SK-N-SH (cell line): ENCODE results near the gene TBX21. TPM values are rescaled to one million over a fixed set of nuclear protein-coding genes. Genes with fewer than 3 reads are reported as not detected.

Experiments used
- CTCF ChIA-PET: fragments of 300-600, 350-600 bp; formaldehyde crosslinking; extraction: SDS; loops from one replicate; lab custom pipeline; 2021; lab: Yijun Ruan, JAX
- POLR2A ChIA-PET: fragments of 350-600 bp; sonication (Branson Sonifier 250); formaldehyde crosslinking; extraction: SDS; loops from one replicate; lab custom pipeline; 2020; ENCODE audit warnings: antibody characterized with exemption, inconsistent platforms; lab: Yijun Ruan, JAX
- DNase-seq: peaks from one replicate; pipeline ENCODE4 v3.0.0; 2012
- H2AFZ ChIP-seq: fragments of 200-600 bp; sonication (generic); 2 replicates; pipeline ENCODE4 v1.8.1; 2016; ENCODE audit warnings: antibody characterized with exemption, mild to moderate bottlenecking, low read depth
- H3F3A ChIP-seq: fragments of 200-600 bp; sonication (generic); replicated peaks from 2 replicates; pipeline ENCODE3; 2016; ENCODE audit warnings: antibody characterized with exemption, mild to moderate bottlenecking; ENCODE audit not compliant: insufficient read depth
- H3K27ac ChIP-seq, 2 experiments: fragments of 200-500 bp in 1 of 2; fragments of 200-600 bp in 1 of 2; sonication (Bioruptor generic) in 1 of 2; sonication (generic), shearing (Covaris generic) in 1 of 2; 2 replicates each; pipeline versions ENCODE4 v1.5.1 to v1.6.1; 2014 to 2016; ENCODE audit warnings: low read depth in 2 of 2, inconsistent platforms in 1 of 2, low read length in 1 of 2, mild to moderate bottlenecking in 1 of 2, mixed read lengths in 1 of 2
- H3K27me3 ChIP-seq: fragments of 200-600 bp; sonication (generic), shearing (Covaris generic); 2 replicates; pipeline ENCODE4 v1.6.1; 2016; ENCODE audit warnings: mixed run types; ENCODE audit not compliant: insufficient read depth
- H3K36me3 ChIP-seq, 2 experiments: fragments of 200-500 bp in 1 of 2; fragments of 200-600 bp in 1 of 2; sonication (Bioruptor generic) in 1 of 2; sonication (generic) in 1 of 2; replicated peaks in 1 of 2; 2 replicates each; pipeline versions ENCODE3 to v1.5.1; 2014 to 2016; ENCODE audit warnings: low read length in 1 of 2, mild to moderate bottlenecking in 1 of 2; ENCODE audit not compliant: insufficient read depth in 2 of 2, control insufficient read depth in 1 of 2
- H3K4me1 ChIP-seq, 2 experiments: fragments of 200-500 bp in 1 of 2; fragments of 200-600 bp in 1 of 2; sonication (Bioruptor generic) in 1 of 2; sonication (generic), shearing (Covaris generic) in 1 of 2; 2 replicates each; pipeline versions ENCODE4 v1.5.1 to v1.6.1; 2014 to 2016; ENCODE audit warnings: low read depth in 1 of 2, low read length in 1 of 2, mixed run types in 1 of 2; ENCODE audit not compliant: insufficient read depth in 2 of 2, control insufficient read depth in 1 of 2
- H3K4me2 ChIP-seq: fragments of 200-600 bp; sonication (generic), shearing (Covaris generic); 2 replicates; pipeline ENCODE4 v1.6.1; 2017; ENCODE audit warnings: mixed run types
- H3K4me3 ChIP-seq, 2 experiments: fragments of 200-500 bp in 1 of 2; fragments of 200-600 bp in 1 of 2; sonication (Bioruptor generic) in 1 of 2; sonication (generic), shearing (Covaris generic) in 1 of 2; 2 replicates each; pipeline versions ENCODE4 v1.5.1 to v1.8.1; 2014 to 2016; ENCODE audit warnings: low read depth in 2 of 2, inconsistent platforms in 1 of 2, low read length in 1 of 2, mild to moderate bottlenecking in 1 of 2, mixed read lengths in 1 of 2, moderate library complexity in 1 of 2
- H3K79me2 ChIP-seq: fragments of 200-600 bp; sonication (generic); 2 replicates; pipeline ENCODE4 v1.8.1; 2017; ENCODE audit warnings: mild to moderate bottlenecking; ENCODE audit not compliant: insufficient read depth
- H3K9ac ChIP-seq: fragments of 200-600 bp; sonication (generic); 2 replicates; pipeline ENCODE4 v1.6.1; 2017; ENCODE audit warnings: mixed run types
- H3K9me2 ChIP-seq: fragments of 200-600 bp; sonication (generic); 2 replicates; pipeline ENCODE4 v1.6.1; 2017; ENCODE audit warnings: mixed run types
- H3K9me3 ChIP-seq: fragments of 200-600 bp; sonication (generic); 2 replicates; pipeline ENCODE4 v1.6.1; 2017; ENCODE audit warnings: mixed run types, mild to moderate bottlenecking, moderate library complexity
- H4K20me1 ChIP-seq: fragments of 200-600 bp; sonication (generic); 2 replicates; pipeline ENCODE4 v1.6.1; 2017; ENCODE audit warnings: mild to moderate bottlenecking, mixed run types; ENCODE audit not compliant: insufficient read depth
- EP300 ChIP-seq, 2 experiments: IDR thresholded peaks; 2 replicates each; pipeline versions ENCODE4 v1.4.0 to v1.6.1; 2012; ENCODE audit warnings: borderline replicate concordance in 1 of 2, low read depth in 1 of 2, low read length in 1 of 2
- EZH2phosphoT487 ChIP-seq: fragments of 200-600 bp; sonication (generic); IDR thresholded peaks from 2 replicates; pipeline ENCODE4 v1.6.1; 2017; ENCODE audit warnings: low read depth, mixed run types, mild to moderate bottlenecking, antibody characterized with exemption, moderate library complexity, borderline replicate concordance
- FOXM1 ChIP-seq: IDR thresholded peaks from 2 replicates; pipeline ENCODE4 v1.4.0; 2012; ENCODE audit warnings: low read depth, mild to moderate bottlenecking
- GABPA ChIP-seq: IDR thresholded peaks from 2 replicates; pipeline ENCODE4 v1.4.0; 2012; ENCODE audit warnings: low read depth, mild to moderate bottlenecking
- GATA2 ChIP-seq: sonication (generic); formaldehyde crosslinking; IDR thresholded peaks from 2 replicates; pipeline ENCODE4 v1.5.0; 2020; ENCODE audit warnings: mild to moderate bottlenecking, missing genetic modification reagents
- MEF2A ChIP-seq: IDR thresholded peaks from 2 replicates; pipeline ENCODE4 v1.4.0; 2012; ENCODE audit warnings: low read depth, borderline replicate concordance
- MXI1 ChIP-seq: IDR thresholded peaks from 2 replicates; pipeline ENCODE4 v1.6.1; 2012; ENCODE audit warnings: mild to moderate bottlenecking, low read depth, low read length, improper control_type of control experiment
- NFIC ChIP-seq: IDR thresholded peaks from 2 replicates; pipeline ENCODE4 v1.4.0; 2012; ENCODE audit warnings: borderline replicate concordance
- NRF1 ChIP-seq: IDR thresholded peaks from 2 replicates; pipeline ENCODE4 v1.6.1; 2012; ENCODE audit warnings: low read depth, mild to moderate bottlenecking, low read length
- RAD21 ChIP-seq: IDR thresholded peaks from 2 replicates; pipeline ENCODE4 v1.6.1; 2012; ENCODE audit warnings: mild to moderate bottlenecking, low read length
- REST ChIP-seq: IDR thresholded peaks from 2 replicates; pipeline ENCODE4 v1.6.1; 2012; ENCODE audit warnings: mild to moderate bottlenecking, low read depth, low read length, moderate library complexity
- RXRA ChIP-seq: IDR thresholded peaks from 2 replicates; pipeline ENCODE4 v1.4.0; 2012; ENCODE audit warnings: low read depth, mild to moderate bottlenecking, borderline replicate concordance
- SIN3A ChIP-seq: IDR thresholded peaks from 2 replicates; pipeline ENCODE4 v1.6.1; 2012; ENCODE audit warnings: low read depth, mild to moderate bottlenecking, low read length, moderate library complexity, borderline replicate concordance
- TAF1 ChIP-seq: IDR thresholded peaks from 2 replicates; pipeline ENCODE4 v1.6.1; 2012; ENCODE audit warnings: low read depth, mild to moderate bottlenecking, low read length, moderate library complexity, borderline replicate concordance
- TEAD4 ChIP-seq: IDR thresholded peaks from 2 replicates; pipeline ENCODE4 v1.4.0; 2012; ENCODE audit warnings: mild to moderate bottlenecking, borderline replicate concordance; ENCODE audit not compliant: insufficient read depth
- whole genome bisulfite sequencing: methylation state at CpG from one replicate; pipeline ENCODE4 v1.1.6; 2017; ENCODE audit warnings: low lambda C conversion rate; 5-methylcytosine and 5-hydroxymethylcytosine counted together
- polyA plus RNA-seq, 3 experiments: library from polyadenylated mRNA; depleted of rRNA; stranded (reverse); fragments of >200 nt; gene quantifications; 2 replicates each; pipeline ENCODE4 v1.2.3, GENCODE V29; 2012
- TF ChIP-seq, protein P1 (sequence below): fragments of 200-600 bp; sonication (generic); IDR thresholded peaks from 2 replicates; pipeline ENCODE4 v1.6.1; 2017; ENCODE audit warnings: antibody characterized with exemption, mild to moderate bottlenecking, moderate library complexity
- TF ChIP-seq, protein P2 (sequence below): IDR thresholded peaks from 2 replicates; pipeline ENCODE4 v1.4.0; 2012; ENCODE audit warnings: low read depth, borderline replicate concordance

TBX21 gene
- polyA plus RNA-seq, 1 of the 3 experiments (the other 2 are of a cell fraction) = not detected

- ChIA-PET POLR2A (interaction anchor here (0.6 kb wide), 1 partner anchor 429 kb away, joined by 3 read pairs; no protein-coding TSS in a partner anchor), CTCF (interaction anchor here (1.1 to 14.7 kb wide), 6 partner anchors 10 to 82 kb away, joined by 3 to 195 read pairs (median 7); partner anchors contain the start of genes TBKBP1 and TBX21)
- Histone ChIP-seq H3K9me3 (no peaks in the 10 kb centered on the region), H3K36me3 (peaks cover 0 to 25% of the 10 kb centered on the region in 2 experiments), H3K27ac (no peak overlapping the region), H3K9ac (no peak overlapping the region), H4K20me1 (peaks cover 12% of the 10 kb centered on the region; the same call in 1 of the 2 replicates), H3K4me2 (no peak overlapping the region), H3F3A (no peaks in the 10 kb centered on the region), H3K79me2 (no peaks in the 10 kb centered on the region), H3K27me3 (peaks cover 9% of the 10 kb centered on the region; the same call in 1 of the 2 replicates), H2AFZ (no peak overlapping the region), H3K4me3 (no peak overlapping the region), H3K9me2 (no peaks in the 10 kb centered on the region), H3K4me1 (peaks cover 0 to 4% of the 10 kb centered on the region in 2 experiments; a peak in 2 of 4 replicates)
- TF ChIP-seq MXI1 (no peak), EZH2phosphoT487 (no peak), SIN3A (no peak), RAD21 (no peak), EP300 (IDR thresholded peaks at IDR 0.05; ENCODE audit: borderline replicate concordance in 1 of 2, low read depth in 1 of 2, low read length in 1 of 2) (no peak), NRF1 (no peak), MEF2A (no peak), GATA2 (no peak), TAF1 (no peak), REST (no peak), FOXM1 (no peak), TEAD4 (no peak), NFIC (no peak), RXRA (no peak), GABPA (no peak)
- TF ChIP-seq, protein P1, sequence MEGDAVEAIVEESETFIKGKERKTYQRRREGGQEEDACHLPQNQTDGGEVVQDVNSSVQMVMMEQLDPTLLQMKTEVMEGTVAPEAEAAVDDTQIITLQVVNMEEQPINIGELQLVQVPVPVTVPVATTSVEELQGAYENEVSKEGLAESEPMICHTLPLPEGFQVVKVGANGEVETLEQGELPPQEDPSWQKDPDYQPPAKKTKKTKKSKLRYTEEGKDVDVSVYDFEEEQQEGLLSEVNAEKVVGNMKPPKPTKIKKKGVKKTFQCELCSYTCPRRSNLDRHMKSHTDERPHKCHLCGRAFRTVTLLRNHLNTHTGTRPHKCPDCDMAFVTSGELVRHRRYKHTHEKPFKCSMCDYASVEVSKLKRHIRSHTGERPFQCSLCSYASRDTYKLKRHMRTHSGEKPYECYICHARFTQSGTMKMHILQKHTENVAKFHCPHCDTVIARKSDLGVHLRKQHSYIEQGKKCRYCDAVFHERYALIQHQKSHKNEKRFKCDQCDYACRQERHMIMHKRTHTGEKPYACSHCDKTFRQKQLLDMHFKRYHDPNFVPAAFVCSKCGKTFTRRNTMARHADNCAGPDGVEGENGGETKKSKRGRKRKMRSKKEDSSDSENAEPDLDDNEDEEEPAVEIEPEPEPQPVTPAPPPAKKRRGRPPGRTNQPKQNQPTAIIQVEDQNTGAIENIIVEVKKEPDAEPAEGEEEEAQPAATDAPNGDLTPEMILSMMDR = no peak
- TF ChIP-seq, protein P2, sequence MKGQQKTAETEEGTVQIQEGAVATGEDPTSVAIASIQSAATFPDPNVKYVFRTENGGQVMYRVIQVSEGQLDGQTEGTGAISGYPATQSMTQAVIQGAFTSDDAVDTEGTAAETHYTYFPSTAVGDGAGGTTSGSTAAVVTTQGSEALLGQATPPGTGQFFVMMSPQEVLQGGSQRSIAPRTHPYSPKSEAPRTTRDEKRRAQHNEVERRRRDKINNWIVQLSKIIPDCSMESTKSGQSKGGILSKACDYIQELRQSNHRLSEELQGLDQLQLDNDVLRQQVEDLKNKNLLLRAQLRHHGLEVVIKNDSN = no peak
- 92% methylated on average over 31 of the region's 31 CpGs for WGBS
- no peak for DNase-seq
Measured at GRCh38 chr17:47708312-47708863, 24.6 kb upstream of the TBX21 start.
